NOMO-1 (cell line): ENCODE measurements around the gene PSENEN.
A peak's percentile ranks its signal among the peaks of the same experiment; 100 is the strongest.

Source experiments
- DNase-seq, 2 experiments: peaks; one replicate each; lab custom pipeline; 2025; ENCODE audit not compliant: unreplicated experiment in 2 of 2; lab: John Stamatoyannopoulos, UW

Gene PSENEN

DNA sequence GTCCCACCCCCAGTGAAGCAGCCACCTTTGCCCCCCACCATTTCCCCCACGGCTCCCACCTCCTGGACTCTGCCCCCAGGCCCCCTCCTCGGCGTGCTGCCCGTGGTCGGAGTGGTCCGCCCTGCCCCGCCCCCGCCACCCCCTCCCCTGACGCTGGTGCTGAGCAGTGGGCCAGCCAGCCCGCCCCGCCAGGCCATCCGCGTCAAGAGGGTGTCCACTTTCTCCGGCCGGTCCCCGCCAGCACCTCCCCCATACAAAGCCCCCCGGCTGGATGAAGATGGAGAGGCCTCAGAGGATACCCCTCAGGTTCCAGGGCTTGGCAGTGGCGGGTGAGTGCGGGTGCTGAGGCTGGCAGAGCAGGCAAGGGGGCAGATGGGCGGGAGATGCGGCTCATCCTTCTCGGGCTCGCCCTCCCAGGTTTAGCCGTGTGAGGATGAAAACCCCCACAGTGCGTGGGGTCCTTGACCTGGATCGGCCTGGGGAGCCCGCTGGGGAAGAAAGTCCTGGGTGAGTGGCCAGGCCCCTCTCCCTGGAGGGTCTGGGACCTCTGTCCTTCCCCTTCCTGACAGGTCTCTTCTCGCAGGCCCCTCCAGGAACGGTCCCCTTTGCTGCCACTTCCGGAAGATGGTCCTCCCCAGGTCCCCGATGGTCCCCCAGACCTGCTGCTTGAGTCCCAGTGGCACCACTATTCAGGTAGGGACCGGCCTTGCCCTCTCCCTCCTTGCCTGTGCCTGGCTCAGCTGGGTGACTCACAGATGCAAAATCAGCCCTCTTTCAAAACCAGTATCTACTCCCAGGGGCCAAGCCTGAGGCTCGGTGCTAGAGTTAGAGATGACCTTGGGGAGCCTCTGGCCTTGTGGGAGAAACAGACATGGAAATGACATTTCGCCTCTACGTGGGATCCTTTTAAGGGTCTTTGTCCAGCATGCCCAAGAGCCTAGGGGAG lies 12.0 kb upstream of the PSENEN start:
- no peak for DNase-seq

DNA sequence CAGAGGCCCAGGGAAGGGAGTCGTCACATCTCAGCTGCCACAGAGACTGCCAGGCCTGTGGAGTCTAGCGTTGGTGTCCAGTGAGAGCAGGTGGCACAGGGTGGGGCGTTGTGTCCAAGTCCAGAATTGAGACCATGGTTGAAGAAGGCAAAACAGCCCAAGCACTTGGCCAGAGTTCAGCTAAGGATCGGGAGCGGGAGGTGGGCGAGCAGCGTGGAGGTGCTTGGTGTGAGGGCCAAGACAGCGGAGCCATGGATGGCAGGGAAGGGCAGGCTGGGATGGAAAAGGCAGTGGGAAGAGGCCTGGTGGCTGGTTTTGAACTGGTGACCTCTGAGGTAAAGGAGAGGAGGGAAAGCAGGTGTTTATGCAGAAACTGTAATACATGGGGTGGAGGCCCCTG lies 11.2 kb upstream of the PSENEN start:
- DNase-seq: no peak

DNA sequence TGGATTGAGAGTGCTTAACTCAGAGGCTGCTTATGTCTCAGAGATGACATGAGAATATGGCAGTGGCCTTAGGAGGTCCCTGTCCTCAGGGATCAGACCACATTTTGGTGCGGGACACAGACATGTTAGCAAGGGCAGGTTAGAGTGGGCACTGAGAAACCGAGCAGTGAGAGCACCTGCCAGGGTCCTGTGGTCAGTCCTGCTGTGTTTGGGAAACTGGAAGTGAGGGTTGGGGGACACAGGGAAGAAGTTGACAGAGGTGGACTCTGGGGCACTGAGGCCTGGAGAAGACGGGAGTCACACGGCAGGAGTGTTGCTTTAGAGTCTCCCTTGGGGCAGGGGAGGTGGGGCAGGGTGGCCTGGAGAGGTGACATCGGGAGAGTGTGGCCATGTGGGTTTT lies 10.6 kb upstream of the PSENEN start:
- no peak for DNase-seq

DNA sequence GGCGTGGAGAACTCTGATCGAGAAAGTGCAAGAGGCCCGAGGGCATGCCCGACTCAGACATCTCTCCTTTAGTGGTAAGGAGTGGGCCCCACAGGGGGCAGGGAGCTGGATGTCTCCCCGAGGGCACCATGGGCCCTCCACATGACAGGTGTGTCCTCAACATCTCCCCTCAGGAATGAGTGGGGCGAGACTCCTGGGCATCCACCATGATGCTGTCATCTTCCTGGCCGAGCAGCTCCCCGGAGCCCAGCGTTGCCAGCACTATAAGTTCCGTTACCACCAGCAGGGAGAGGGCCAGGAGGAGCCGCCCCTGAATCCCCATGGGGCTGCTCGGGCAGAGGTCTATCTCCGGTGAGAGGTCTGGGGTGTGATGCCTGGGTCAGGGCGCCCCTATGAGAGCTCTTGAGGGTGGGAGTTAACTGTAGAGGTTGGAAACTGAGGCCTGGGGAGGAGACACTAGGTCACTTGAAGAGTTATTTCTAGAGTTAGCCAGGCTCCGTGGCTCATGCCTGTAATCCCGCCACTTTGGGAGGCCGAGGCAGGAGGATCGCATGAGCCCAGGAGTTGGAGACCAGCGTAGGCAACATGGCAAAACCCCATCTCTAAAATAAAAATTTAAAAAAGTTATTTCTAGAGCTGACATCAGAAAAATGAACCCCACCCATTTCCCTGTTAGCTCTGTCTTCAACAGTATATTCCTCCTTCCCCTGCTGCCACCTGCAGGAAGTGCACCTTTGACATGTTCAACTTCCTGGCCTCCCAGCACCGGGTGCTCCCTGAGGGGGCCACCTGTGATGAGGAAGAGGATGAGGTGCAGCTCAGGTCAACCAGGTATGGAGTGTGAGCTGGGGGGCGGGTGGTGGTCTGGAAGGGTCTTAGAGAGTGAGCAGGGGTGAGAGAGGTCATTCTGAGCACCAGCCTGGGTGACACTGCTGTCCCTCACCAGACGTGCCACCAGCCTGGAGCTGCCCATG lies 8.3 kb upstream of the PSENEN start:
- DNase-seq: no peak

DNA sequence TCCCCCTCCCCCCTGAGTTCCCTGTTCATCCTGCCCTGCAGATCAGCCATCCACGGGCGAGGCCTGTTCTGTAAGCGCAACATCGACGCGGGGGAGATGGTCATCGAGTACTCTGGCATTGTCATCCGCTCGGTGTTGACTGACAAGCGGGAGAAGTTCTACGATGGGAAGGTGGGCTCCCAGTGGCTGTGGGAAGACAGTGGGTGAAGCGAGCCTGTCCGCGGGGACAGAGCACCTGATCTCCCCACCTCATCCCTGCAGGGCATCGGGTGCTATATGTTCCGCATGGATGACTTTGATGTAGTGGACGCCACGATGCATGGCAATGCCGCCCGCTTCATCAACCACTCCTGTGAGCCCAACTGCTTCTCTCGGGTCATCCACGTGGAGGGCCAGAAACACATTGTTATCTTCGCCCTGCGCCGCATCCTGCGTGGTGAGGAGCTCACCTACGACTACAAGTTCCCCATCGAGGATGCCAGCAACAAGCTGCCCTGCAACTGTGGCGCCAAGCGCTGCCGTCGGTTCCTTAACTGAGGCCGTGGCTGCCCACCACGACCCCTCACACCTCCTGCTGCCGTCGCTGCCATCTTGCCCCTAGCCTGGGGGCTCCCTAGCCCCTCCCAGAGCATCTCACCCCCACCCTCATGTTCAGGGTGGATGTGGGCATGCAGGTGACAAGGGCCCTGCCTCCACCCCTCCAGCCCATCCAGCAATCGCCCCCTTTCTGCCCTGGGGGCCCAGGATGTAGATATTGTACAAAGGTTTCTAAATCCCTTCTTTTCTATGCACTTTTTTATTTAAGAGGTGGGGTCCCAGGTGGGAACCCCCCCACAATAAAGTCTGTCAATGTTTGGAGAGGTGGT lies 7.2 kb upstream of the PSENEN start:
- no peak for DNase-seq

DNA sequence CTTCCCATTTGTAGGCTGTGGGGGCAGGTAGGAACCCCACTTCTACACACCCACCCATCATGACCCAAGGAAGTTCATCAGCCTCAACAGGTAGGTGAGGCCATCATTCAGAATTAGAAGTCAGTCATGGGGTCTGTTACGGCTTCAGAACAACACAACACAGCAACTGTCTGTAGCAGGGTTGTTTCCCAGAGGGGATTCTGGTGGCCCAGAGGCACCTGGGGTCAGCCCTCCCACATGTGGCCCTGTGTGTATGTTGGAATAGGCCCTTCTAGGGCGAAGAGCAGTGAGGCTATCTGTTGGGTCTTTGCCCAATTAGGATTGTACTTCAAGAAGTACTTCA lies 6.6 kb upstream of the PSENEN start:
- DNase-seq: no peak

DNA sequence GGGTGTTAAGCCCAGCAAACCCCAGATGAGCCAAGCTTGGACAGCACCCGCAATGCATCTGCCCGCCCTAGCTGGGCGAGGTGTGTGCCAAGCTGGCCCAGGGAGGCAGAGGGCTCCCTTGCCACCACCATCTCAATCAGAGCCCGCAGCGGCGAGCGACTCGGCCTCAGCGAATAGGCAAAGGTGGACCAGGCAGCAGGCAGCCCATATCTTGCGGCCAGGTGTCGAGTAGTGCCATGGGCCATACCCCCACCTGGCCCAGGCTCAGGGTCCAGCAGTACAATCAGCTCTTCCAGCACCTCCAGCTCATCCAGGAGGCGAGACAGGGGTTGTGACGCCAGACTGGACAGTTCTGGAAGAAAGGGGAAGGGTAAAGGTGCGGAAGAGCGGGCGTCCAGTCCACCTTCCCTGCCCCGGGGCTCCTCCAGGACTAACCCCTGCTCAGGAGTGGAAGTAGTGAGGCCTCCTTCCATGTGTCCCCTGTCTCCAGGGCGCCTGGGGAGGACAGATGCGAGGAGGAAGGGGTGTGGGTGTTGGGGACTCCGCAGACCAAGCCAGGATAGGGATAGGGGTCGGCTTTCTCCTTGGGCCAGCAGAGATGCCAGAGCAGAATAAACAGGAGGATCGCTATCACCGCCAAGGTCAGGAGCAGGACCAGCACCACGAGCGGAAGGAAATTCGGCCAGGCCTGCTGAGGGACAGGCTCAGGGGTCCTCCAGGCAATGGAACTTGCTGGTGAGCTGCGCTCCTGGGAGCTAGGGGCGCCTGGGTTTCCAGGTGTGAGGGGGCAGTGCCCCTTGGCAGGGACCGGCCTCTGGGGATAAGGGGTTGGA lies 6.0 kb upstream of the PSENEN start:
- DNase-seq: no peak

DNA sequence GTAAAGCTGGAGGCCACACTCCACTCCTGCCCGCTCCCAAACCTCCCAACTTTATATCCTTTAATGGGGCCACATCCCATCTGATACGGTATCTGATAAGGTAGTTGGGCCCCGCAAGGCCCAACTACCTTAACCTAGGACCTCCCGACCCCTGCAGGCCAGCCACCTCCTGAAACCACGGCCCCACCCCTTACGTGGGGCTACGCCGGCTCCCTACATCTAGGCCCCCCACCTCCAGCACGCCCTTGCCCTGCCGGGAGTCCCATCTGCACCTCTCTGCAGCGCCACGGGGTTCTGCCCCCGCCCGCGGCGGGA lies 5.4 kb upstream of the PSENEN start:
- DNase-seq: no peak

DNA sequence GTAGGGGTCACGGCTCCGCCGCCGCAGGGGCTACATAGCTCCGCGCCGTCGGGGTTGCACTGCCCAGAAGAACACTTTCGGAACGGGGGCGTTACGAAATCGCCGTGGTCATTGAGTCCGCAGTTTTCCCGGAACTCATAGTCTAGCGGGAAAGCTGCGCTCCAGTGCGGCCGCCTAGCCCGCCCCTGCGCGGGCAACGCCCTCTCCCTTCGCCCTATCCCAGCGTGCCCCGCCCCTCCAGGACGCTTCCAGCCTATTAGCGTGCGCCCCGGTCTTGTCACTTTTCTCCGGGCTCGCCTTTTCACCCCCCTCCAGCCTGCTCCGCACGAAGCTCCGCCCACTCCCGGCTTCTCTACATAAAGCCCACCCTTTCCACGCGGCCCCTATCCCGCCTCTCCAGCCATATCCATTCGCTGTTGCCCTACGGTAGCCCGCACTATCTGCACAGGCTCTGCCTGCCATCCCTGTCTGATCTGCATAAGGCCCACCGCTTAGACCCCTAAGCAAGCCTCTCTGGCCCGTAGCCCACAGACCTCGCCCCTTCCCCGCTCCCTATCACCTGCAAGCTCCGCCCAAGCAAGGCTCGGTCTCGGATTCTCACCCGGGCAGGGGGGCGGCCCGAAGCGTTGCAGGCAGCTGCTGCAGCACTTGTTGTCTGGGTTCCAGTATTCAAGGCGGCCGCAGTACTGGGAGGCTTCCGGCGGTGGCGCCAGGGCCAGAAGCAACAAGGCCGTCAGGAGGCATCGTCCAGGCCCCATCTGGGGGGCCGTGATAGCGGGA lies 4.8 kb upstream of the PSENEN start:
- peak; percentile 93 to 95 for DNase-seq

DNA sequence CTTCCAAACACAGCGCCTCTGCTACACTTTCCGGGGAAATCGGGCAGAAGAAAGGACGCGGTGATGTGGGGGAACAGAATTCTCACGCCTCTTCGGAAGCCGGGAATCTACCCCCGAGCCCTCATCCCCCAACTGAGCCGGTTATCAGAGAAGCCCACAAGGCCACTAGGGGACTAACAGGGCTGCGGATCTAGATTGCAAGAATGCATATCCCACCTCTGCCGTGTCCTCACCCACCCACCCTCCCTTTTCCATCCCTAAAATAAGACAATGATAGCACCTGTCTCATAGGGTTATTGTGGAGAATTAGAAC lies 4.3 kb upstream of the PSENEN start:
- no peak for DNase-seq

DNA sequence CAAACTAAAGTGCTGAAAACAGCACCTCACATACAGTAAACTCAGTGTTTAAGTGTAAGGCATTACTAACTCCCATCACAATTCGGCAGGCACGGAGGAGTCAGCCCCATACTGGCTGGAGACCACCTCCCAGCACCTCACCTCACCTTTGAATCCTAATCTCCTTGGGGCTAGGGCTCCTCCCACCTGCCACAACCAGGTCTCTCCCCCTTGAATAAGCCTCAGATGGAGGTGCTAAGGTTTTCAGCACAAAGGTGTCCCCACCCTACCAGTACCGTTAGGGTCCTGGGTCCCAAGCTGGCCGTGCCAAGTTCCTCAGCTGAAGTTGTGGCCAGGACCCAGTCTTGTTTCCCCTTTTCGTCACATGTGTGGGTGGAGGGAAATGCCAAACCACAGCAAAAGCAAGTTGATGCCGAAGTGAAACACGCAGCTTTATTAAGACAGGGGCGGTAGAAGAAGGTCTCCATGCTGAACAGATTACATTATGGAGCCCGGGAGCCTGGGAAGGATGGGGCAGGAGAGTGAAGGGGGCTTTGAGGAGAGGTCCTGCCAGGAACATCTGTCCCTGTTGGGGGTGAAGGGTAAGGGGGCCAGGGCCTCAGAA lies 3.2 kb upstream of the PSENEN start, which contains the start of gene IGFLR1:
Gene IGFLR1, minus strand, starts transcription at position 332 of the 604 bp plus-strand sequence. CDS start 1,272 bp downstream, outside the sequence.
- DNase-seq: peak; percentile 68 to 71

DNA sequence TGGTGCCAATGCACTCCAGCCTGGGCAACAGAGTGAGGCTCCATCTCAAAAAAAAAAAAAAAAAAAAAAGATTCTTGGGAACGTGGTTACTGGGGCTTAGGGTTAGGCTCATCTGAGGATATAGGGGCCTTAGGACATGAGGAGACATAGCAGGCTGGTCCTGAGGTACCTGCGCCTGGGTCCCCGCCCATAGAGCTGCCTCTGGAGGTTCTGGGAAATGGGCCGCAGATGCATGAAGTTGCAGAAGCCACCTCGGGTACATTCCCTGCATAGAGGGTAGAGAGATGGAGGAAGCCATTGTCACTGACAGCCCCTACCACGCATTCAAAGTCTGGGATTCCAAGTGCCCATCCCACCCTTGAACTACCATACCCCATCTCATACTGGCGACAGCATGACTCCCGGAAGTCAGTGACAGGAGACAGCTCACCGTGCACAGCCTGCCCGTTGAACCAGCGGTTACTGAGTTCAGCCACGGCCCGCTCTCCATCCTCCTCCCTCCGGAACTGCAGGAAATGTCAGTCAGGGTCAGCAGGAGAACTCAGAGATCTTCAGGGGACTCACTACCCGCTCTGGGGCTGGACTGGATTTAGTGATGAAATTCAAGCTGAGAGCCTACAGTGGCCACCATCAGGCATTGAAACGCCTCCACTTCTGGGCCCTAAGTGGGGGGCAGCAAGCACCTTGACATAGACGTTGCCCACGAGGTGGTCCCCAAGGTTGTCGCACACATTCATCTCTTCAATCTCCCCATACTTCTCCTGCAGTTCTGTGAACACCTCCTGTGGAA lies 1.6 kb upstream of the PSENEN start:
- no peak for DNase-seq

DNA sequence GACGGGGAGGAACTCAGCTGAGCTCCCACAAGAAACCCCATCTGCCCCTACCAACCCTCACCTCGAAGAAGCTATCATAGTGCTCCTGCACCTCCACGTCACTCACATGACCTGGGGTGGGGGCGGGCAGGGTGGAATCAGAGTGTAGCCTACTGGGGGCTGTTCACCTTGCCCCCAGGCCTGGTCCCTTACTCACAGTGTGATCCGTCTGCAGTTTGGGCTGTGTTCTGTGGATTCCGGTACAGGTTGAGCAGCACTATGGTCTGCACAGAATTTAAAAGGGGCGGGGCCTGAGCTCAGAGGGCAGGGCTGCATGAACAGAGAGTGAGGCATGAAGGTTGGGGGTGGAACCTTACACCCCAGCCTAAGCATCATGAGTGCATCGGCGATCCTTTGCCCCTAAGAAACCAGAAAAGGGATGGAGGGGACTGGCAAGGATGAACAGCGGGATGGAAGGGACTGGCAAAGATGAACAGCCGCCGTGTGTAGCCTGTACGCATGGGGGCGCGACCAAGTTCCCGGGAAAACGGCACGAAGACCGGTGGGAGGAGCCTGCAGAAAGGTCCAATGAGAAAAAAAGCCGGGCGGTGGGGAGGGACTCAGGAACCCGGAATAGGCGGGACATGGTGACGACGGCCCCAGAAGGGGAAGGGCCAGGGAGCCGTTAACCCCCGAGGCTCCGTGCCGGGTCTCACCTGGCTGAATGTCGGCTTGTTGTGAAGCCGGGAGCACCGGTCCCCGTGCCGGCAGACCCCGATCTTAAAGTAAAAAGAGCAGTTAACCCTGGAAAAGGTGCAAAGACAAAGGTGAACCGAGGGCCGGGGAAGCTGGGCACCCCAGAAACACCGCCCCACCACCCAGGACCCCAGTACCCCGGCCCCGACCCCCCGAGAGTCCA lies 772 bp upstream of the PSENEN start:
- peak; percentile 90 to 94 for DNase-seq

DNA sequence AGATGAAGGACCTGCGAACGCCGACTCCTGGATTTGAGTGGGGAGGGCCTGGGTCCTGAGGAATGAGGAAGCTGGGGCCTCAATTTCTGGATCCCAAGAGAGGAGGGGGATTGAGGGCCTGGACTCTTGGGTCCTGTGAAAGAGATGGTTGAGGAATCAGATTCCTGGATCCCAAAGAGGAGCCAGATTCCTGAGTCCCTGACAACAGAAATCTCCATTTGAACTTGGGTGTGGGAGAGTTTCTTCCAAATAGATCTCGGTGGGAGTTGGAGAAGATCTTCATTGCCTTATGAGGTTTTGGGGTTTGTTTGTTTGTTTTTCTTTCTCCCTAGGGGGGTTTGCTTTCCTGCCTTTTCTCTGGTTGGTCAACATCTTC lies 624 bp downstream of the PSENEN start:
- DNase-seq: no peak

DNA sequence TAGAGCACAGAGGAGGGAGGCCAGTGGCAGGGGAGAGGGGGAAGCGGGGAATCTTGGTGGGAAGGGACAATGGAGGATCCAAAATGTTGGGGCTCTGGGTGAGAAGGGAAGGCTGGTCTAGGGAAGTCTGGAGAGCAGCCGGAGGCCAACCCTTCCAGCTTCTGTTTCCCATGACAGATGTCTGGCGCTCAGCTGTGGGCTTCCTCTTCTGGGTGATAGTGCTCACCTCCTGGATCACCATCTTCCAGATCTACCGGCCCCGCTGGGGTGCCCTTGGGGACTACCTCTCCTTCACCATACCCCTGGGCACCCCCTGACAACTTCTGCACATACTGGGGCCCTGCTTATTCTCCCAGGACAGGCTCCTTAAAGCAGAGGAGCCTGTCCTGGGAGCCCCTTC lies 1.1 kb downstream of the PSENEN start:
- DNase-seq: no peak

DNA sequence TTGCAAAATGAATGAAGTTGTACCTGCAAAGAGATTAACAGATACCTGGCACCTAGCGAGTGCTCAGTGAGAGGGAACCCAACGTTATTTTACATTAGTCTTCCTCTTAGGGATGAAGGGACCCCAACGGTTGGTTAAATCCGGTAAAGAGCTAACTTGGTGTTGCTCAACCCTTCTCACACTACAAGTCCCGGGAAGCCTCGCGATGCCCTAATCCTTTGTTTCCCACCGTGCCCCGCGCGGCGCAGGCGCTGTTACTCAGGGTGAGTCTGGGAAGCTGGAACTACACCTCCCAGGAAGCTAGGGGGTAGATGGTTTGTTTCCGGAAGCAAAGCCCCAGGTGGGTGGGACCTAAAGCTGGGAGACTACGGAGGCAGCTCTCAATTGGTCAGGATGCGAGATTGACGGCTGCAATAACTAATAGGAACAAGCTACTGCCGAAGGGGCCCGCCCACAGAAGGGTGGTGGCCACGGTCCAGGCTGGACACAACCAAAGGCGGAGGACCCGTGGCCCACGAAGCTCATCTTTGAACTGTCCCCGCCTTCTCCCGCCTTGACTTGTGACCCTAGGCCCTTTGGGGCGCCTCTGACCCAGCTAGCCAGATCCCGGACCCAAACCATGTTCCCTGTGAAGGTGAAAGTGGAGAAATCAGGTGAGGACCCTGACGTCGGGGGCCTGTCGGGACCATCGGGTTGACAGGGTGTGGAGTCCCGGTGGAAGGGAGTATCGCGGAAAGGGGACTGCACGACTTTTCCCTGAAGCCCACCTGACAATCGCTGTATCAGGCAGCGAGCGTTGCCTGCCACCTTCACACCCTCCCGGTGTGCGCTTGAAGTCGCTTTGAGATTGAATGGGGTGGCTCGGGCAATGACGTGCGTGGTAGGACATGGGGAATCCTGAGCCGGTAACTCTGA lies 2.9 kb downstream of the PSENEN start, which contains the start of gene LIN37:
Gene LIN37, plus strand, starts transcription at position 471 of the 915 bp plus-strand sequence. Its CDS starts 149 bp downstream, at position 620.
- peak; percentile 95 to 99 for DNase-seq
